HT-29 (cell line): ENCODE data around the gene TOPAZ1. TPM values are rescaled to one million over a fixed set of nuclear protein-coding genes. Genes with fewer than 3 reads are reported as not detected.

ENCODE experiments used
- DNase-seq: peaks from one replicate; pipeline ENCODE4 v3.0.0-alpha.2; 2015; ENCODE audit warnings: low spot score
- total RNA-seq: library from RNA; depleted of rRNA; stranded (reverse); fragments of >200 nt; shearing (Covaris generic); gene quantifications from 2 replicates; pipeline ENCODE4 v1.2.3, GENCODE V29; 2014

TOPAZ1 gene
- total RNA-seq, 1 experiment from 2014 or later, result not detected

DNA sequence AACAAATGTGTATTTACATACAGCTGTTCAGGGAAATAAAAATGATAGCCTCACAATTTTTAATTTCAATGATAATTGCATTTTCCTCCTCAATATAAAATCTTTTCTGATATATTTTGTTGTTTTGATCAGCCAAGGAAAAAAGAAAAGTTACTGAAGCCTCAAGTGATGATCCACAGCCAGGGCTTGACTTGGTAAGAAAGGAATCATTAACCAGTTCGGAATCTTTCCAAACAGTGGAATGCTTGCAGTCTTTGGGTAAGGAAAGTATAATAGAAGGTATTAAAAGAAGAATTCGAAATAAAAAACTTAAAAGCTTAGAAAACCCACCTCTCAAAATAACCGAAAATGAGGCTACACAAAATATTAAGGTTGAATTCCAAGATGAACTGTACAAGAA is 1.0 kb downstream of the TOPAZ1 start:
- no peak for DNase-seq

DNA sequence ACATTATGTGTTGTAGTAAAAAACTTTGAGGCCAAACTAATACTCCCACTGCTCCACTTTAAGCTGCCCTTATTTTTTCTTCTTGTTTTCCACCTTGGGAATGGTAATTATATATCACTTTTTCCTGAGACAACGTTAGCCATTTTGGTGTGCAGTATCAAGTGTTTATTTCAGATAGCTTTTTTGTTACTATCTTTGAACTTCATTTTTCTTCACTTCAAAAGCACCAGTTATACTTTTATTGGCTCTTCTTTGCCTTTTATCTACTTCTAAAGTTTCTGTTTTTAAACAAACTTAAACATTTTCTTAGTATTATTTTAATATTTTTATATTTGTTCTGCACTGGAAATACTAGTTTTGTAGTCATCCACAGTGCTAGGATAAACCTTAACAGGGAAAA is 6.5 kb downstream of the TOPAZ1 start:
- no peak for DNase-seq

DNA sequence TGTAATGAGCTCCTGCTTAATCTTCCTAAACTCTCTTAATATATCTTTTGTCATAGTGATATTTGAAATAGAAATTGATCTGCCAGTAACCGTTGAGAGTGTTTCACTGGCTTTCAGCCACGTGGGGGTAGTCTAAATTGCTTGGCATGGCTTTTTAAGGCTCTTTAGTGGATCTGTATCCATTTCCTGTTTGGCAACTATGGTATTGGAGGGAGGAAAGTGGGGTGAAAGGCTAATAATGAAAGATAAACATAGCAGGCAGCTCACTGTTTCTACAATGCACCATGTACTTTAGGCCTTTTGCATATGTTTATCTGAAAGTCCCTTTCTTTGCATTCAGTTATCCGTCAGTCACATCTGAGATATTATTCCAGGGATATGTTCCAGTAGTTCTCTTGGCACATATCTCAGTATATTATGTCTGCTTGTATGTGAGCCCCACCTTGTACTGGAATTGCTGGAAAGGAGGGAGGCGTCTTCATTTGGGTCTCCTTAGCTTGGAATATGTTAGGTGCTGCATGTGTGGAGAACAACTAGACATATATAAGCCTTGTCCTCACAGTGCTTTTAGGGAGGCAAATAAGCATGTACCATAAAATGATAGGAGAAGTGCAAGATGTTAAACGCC is 10.8 kb downstream of the TOPAZ1 start:
- DNase-seq, result peak; percentile 12

DNA sequence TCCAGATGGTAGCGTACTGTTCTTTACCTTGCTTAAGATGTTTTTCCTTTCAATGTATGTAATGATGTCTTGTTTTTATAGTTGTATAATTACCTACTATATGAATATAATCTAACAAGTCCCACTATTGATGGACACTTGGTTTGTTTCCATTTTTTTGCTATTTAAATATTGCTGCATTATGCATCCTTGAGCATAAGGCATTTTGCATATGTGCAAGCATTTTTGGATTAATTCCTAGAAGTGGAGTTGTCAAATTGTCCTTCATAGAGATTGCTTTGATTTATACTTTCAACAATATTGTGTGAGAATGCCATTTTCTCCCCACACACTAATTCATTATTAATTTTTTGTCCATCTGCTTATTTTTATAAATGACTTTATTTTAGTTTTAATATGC is 17.7 kb downstream of the TOPAZ1 start:
- DNase-seq, result no peak

DNA sequence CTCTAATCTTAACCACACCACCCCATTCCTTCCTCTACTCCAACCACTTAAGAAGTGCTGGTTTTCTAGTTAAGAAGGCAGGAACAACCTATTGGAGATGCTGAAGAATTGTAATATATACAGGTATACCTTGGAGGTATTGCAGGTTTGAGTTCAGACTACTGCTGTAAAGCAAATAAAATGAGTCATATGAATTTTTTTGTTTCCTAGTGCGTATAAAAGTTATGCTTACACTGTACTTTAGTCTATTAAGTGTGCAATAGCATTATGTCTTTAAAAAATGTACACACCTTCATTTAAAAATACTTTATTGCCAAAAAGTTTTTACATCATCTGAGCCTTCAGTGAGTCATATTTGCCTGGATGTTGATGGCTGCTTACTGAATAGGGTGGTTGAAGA is 22.5 kb downstream of the TOPAZ1 start:
- DNase-seq, result no peak

DNA sequence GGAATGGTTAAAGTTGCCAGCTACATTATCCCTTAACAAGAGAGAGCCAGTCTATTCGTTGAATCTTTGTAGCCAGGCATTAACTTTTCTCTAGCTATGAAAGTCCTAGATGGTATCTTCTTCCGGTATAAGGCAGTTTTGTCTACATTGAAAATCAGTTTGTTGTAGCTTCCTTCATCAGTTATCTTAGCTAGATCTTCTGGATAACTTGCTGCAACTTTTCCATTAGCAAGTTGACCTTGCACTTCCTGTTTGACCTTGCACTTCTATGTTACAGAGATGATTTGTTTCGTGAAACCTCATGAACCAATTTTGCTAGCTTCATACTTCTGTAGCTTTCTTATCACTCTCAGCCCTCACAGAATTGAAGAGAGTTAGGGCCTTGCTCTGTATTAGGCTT is 24.1 kb downstream of the TOPAZ1 start:
- DNase-seq, result no peak

DNA sequence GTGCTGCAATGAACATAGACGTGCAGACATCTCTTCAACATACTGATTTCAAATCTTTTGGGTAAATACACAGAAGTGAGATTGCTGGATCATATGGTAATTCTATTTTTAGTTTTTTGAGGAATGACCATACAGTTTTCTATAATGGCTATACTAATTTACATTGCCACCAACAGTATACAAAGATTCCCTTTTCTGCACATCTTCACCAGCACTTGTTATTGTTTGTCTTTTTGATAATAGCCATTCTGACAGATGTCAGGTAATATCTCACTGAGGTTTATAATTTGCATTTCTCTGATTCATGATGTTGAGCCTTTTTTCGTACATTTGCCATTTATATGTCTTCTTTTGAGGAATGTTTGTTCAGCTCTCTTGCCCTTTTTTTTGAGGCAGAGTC is 30.5 kb downstream of the TOPAZ1 start:
- DNase-seq, result no peak

DNA sequence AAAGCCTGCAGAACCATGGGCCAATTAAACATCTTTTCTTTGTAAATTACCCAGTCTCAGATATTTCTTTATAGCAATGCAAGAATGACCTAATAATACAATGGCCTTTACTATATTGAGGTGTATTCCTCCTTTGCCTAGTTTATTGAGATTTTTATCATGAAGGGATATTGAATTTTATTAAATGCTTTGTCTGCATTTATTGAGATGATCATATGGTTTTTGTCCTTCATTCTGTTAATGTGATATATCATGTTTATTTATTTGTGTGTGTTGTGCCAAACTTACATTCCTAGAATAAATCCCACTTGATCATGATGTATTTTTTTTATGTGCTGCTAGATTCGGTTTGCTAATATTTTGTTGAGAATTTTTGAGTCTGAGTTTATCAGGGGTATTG is 36.2 kb downstream of the TOPAZ1 start:
- no peak for DNase-seq

DNA sequence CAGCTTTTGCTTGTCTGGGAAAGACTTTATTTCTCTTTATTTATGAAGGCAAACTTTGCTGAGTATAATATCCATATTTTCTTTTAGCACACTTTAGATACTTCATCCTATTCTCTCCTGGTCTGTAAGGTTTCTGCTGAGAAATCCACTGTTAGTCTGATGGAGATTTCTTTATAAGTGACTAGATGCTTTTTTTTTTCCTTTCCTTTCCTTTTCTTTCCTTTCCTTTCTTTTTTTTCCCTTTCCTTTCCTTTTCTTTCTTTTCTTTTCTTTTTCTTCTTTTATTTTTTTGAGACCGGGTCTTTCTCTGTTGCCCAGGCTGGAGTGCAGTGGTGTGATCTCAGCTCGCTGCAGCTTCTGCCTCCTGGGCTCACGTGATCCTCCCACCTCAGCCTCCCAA is 38.4 kb downstream of the TOPAZ1 start:
- no peak for DNase-seq

DNA sequence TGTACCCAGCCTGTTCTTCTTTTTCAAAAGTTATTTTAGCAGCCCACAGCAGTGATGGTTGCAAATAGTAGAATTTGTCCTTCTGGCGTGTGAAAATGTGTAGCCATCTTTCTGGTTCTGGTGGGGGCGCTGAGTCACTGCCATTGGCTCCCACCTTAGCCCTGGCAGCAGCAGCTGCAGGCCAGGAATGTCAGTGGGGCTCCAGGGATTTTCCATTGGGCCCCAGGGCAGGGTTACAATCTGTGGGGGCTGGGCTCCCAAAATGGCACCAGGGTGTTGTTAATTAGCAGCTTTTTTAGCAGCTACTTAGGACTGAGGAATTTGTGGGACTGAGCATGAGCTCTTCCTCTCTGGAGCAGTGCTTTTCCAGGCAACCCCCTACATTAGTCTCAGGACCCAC is 38.9 kb downstream of the TOPAZ1 start:
- DNase-seq, result no peak

DNA sequence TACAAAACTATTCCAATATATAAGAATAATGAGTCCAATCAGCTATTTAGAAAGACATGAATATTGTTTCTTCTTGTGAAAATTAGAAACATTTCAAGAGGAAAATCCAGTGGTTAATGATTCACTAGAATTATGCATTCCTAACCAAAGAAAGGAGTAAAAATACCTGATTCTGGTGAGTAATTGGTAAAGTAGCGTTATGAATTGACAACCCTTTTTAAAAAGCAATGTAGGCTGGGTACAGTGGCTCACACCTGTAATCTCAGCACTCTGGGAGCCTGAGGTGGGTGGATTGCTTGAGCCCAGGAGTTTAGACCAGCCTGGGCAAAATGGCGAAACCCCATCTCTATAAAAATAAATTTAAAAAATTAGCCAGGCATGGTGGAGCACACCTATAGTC is 43.3 kb downstream of the TOPAZ1 start:
- DNase-seq, result no peak

DNA sequence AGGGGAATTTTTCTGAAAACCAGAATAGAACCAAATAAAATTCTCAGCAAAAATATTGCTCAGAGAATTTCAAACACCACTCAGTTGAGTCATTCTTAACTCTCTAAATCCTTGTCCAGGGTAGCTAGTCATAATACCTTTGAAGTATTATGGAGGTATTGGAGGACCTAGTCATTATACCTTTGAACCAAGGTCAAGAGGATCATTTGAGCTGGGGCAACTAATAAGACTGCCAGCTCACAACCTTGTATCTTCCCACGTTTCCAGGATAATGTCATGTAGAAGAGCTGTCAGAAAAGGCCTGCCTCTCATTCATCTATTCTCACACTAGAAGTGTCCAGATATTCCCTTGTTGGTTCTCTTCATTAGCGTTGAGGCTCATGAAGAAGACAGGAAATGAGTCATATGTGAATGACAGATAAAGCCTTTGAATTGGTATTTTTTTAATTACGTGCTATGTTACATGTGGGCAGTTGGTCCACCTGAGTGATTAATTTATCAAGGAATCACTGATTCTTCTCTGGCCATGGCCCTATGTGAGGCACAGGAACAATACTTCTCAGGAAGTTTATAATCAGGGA is 48.3 kb downstream of the TOPAZ1 start:
- DNase-seq, result no peak

DNA sequence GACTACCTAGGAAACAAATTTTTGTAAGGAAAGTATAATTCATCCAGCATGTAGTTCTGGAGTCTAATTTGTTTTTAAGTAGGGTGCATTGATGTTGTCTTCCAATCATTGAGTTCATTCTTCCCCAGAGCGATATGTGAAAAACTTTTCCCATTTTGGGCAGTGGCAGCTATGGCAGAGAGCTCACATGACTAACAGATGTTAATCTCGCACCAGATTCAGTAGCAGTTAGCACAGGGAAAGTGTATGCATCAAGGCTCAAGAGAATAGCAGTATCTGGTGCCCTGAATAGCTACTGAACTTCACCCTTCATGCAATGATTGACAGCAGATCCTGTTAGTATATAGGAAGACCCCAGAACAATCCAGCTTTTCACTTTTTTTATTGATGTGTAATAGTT is 50.6 kb downstream of the TOPAZ1 start:
- DNase-seq, result no peak

DNA sequence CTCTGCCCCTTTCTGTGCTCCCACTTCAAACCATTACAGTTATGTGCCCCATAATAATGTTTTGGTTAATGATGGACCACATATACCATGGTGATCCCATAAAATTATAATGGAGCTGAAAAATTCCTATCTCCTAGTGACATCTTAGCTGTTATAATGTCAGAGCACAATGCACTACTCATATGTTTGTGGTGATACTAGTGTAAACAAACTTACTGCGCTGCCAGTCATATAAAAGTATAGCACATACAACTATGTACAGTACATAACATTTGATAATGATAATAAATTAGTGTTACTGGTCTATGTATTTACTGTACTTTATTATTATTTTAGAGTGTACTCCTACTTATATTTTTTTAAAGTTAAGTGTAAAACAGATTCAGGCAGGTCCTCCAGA is 51.3 kb downstream of the TOPAZ1 start:
- no peak for DNase-seq

DNA sequence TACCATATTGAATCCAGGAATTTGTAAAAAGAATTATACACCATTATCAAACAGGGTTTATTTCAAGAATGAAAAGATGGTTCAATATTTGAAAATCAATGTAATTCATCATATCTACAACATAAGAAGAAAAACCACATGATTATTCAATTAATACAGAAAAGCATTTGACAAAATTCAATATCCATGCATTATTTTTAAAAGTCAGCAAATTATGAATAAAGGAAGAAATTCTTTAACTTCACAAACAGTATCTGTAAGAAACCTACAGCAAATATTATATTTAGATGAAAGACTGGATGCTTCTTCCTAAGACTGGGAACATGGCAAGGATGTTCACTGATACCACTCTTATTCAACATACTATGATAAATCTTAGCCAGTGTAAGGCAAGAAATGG is 55.6 kb downstream of the TOPAZ1 start:
- DNase-seq, result no peak

DNA sequence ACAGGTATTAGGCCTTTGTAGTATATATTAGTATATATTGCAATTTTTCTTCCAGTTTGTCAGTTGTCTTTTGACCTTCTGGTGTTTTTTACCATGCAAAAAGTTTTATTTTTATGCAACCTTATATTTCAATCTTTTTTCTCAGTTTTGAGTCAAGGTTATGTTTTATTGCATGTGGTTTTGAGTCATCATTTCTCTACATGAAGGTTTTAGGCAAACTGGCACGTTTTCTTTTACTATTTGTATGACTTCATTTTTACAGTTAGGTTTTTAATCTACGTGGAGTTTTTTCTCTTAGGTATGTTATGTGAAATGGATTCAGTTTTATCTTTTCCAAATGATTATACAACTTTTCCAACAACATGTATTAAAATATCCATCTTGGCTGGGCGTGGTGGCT is 60.1 kb downstream of the TOPAZ1 start:
- no peak for DNase-seq

DNA sequence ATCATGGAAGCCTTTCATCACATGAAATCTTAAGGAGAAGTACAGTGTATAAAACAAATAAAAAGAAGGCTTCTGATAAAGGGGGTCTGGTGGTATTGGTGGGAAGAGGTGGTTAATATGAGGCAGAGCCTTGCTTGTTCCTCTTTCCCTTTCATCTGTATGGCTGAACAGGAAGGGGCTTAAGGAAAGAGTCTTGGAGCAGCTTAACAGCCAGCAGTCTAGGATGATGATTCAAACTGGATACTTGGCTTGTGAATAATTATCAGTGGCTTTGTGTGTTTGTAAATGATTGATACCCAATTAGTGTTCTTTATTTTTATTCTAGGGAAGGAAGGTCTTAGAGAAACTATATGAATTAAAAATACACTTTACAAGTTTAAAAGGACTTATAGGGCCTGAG is 67.8 kb downstream of the TOPAZ1 start:
- no peak for DNase-seq

DNA sequence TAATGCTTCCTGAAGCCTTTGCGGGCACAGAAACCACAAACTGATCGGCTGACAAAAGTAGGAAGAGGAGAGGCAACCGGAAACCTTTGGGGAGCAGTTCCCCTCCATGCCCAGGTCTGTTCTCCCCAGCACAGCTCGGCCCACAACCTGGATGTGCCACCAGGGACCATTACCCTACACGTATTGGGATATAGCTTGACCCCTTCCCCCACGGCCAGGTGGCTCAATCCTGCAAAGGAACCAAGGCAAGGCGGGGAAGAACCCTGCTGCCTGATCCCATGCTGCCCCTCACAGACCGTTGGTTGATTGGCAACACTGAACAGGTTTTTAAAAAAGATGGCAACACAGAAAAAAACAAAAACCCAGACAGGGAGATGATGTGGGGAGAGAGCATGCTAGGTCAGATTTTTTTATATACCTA is 77.2 kb downstream of the TOPAZ1 start:
- DNase-seq, result no peak

DNA sequence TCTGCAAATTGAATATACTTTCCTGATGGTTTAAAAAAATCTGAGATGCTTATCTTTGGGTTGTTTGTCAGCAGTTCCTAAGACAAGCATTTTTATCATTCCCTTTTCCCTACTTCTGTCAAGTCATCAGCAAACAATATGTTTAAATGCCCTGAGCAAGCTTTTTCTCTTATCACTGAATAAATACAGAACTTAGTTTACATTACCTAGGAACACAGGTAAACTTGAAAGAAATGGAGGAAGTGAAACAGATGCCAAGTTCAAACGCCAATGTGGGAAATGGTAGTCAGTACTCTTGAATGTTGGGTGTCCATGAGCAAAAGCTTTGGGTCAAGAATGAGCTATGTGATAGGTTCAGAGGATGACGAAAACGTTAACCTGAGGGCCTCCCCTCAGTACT is 79.6 kb downstream of the TOPAZ1 start:
- DNase-seq, result no peak

DNA sequence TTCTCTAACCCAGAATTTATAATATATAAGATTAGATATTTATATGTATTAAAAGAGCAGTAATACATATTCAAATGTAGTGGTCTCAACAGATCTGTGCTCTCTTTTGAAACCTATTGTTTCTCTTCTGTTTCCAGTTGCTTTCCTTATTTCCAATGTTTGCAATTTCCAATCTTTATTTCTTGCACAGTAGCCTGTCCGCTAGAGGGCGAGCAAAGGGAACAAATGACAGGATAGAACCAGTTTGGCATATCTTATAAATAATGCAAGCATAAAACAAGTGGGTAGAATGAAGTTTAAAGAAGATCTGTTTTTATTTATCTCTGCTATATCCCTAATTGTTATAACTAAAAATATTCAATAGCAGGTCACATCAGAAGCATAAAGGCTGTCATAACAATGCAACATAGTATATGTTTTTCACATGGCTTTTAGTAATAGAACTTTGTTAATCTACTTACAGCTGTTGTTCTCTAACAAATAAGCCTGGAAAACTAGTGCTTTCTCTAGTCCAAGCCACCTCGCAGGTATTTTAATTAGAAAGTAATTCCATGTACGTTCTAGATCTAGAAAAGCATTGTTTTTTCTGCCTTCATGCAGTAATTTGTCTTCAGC is 81.8 kb downstream of the TOPAZ1 start:
- peak; percentile 58 for DNase-seq

DNA sequence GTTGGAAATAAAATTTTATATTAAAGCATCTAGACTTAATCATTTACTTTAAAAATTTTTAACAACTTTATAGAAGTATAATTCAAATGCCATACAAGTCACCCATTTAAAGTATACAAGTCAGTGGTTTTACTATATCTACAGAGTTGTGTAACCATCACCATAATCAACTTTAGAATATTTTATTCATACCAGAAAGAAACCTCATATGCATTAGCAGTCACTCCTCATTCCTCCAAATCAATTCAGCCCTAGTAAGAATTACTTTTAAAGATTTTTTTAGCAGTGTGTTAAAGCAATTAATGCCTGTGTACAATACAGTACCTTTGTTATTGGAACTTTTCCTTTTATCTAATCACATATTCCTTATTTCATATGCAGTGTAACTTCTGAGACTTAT is 82.9 kb downstream of the TOPAZ1 start:
- DNase-seq, result no peak

DNA sequence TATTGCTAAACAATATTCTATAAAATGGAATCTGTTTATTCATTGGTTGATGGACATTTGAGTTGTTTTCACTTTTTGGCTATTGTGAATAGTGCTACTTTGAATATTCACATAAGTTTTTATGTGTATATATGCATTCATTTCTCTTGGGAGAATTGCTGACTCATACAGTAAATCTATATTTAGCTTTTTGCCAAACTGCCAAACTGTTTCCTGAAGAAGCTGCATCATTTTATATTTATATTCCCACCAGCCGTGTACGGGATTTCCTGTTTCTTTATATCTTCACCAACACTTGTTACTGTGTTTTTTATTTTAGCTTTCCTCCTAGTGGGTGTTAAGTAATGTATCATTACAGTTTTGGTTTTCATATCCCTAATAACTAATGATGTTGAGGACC is 84.3 kb downstream of the TOPAZ1 start:
- DNase-seq, result no peak

DNA sequence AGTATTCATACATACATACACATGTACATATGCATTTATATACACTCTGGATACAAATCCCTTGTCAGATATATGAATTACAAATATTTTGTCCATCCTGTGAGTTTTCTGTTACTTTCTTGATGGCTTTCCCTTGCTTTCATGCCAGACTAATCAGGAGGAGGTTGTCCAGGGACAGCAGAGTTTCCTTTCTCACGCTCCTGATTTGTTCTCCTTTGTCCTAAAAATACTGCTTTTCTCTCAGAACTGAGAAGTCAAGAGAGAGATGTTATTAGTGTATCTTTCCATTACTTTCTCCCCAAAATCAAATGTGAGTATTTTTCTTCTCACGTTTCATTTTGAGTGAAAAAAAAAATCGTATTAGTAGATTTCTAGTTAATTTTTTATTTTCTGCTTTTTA is 84.8 kb downstream of the TOPAZ1 start:
- no peak for DNase-seq

DNA sequence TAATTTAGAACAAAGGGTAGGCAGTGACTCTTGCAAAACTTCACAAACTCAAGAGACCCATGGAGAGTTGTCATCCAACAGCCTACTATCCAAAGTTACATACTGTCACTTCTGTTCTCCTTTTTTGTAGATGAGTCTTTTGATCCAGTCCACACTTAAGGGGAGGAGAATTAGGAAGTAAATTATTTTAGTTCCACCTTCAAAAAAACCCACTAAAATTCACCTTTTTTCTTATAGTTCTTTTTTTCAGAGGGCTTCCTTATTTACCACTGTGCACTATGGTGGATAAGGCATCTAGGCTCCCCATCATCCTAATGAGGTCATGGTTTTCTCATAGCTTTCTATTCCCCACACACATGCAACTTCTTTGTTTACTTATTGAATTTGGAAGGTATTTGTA is 88.3 kb downstream of the TOPAZ1 start:
- DNase-seq, result no peak
